Occipital lobe (tissue), 2 donors: Measurements from ENCODE around the gene AMZ1. TPM values are rescaled to one million over a fixed set of nuclear protein-coding genes. Genes with fewer than 3 reads are reported as not detected.
"Not testable (repeated sequence)": the region's sequence is repeated elsewhere in the genome, so short reads cannot be mapped to it uniquely, and the experiment has no call there.

Source experiments
- DNase-seq: peaks from one replicate; lab custom pipeline; 2025; lab: John Stamatoyannopoulos, UW
- total RNA-seq: library from RNA; depleted of rRNA; stranded (reverse); fragments of >200 nt; gene quantifications from one replicate; pipeline ENCODE4 v1.2.3, GENCODE V29; 2014

AMZ1 gene
- total RNA-seq, 1 donor from 2014 or later, result 2.2 TPM

DNA sequence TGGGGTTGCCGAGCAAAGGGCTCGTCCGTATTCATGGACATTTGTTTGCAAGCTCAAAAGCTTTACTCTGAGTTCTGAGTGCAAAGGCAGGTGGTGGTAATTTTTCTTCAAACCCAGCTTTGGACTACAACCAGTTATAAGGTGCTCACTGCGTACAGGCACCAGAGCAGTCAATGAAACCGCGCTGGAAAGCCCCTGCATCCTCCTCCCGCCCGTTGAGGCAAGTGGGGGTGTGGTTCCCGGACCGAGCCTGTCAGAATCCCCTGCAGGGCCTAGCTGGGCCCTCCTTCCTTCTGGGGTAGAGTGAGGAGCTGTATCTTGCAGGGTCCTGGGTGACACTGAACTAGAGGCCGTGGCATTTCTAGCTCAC is 22.3 kb downstream of the AMZ1 start:
- DNase-seq, result no peak

DNA sequence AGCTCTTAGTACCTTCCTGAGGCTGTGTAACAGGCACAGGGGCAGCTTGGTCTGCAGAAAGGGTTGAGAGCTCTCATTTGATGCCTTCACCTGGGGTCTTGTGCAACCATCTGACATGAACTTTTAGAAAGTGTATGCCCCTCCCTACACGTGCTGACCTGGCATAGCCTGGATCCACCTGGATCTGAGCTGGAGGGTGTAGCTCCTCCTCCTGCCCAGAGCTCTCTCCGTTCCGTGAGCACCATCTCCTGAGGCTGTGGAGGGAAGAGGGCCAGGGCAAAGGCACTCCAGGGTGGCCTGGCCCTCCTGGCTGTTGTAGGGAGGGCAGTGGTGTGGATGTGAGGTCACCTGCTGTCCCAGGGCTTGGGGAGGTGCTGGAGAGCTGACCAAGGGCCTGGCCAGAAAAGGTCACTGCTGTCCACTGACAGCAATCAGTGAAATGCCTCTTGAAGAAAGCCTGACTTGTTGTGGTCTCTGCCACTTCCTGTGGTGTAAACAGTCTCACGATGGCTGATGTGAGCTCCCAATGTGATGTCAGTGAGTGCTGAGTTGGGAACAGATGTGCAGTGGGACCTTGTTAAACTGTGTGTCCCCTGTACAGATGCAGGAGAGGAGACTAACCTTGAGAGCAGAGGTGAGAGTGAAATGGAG is 23.0 kb downstream of the AMZ1 start:
- DNase-seq, result no peak

DNA sequence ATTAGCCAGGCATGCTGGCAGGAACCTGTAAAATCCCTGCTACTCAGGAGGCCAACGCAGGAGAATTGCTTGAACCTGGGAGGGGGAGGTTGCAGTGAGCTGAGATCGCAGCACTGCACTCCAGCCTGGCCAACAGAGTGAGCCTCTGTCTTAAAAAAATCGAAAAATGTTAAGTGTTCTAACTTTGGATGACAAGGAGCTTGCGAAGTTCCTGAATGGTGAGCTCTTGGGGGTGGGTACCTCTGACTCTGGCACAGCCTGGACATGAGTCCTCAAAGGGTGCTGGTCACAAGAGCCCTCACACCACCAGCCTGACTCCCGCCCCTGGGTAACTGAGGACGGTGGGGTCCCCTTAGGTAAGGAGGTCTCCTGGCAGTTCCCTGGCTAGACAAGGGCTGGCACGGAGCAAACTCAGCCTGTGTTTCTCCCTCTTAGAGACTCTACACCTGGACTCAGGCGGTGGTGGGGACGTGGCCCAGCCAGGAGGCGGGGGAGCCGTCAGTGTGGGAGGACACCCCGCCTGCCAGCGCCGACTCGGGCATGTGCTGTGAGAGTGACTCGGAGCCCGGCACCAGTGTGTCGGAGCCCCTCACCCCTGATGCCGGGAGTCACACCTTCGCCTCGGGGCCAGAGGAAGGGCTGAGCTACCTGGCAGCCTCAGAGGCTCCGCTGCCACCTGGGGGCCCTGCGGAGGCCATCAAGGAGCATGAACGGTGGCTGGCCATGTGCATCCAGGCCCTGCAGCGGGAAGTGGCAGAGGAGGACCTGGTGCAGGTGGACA is 24.1 kb downstream of the AMZ1 start:
- DNase-seq, result no peak

DNA sequence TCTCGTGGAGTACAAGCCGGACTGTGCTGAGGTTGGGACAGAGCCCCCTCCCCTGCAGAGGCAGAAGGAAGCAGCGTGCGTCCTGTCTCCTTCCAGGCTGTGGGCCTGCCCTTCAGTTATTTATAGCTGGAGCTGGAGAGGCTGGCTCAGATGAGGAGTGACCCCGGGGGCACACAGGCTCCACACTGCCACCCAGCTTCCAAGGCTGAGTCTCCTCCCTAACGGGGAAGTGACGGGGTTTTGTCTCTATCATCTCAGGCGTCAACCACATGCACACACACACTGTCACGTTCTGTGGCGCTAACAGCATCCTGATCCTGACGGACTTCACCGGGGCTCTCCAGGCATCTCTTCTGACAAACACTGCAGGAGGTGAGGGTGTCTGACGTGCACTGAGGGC is 25.4 kb downstream of the AMZ1 start:
- no peak for DNase-seq

DNA sequence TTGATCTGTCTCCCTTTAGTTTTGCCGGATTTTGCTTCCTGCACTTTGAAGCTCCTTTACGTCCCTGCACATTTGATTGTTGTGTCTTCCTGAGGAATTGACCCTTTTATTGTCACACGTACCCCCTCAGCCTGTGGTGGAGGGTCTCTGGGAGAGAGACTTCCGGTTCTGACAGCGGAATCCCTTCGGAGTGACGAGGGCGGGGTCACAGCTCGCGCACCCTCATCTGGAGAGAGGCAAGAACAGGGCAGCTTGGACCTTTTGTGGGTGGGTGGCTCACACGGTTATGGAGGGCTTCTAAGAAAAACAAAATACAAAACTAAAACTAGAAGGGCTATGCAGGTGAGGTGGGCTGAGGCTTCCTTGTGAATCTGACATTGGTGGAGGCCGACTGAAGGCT is 26.0 kb downstream of the AMZ1 start:
- DNase-seq, result no peak

DNA sequence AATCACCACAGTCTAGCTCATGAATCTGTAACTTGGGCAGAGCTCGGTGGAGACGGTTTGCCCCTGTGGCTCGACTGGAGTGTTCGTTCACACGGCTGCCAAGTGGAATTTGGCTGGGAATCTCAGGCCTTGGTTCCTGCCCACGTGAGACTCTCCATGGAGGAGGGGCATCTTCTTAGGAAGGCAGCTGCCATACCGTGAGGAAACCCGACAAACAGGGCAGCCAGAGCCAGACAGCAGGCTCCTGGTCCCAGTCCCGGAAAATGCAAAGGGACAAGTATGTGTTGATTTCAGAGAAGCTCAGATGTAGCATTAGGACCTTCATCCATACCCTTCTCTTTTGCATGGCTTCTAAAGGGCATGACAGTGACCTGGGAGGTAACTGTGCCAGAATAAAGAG is 26.6 kb downstream of the AMZ1 start:
- DNase-seq, result no peak

DNA sequence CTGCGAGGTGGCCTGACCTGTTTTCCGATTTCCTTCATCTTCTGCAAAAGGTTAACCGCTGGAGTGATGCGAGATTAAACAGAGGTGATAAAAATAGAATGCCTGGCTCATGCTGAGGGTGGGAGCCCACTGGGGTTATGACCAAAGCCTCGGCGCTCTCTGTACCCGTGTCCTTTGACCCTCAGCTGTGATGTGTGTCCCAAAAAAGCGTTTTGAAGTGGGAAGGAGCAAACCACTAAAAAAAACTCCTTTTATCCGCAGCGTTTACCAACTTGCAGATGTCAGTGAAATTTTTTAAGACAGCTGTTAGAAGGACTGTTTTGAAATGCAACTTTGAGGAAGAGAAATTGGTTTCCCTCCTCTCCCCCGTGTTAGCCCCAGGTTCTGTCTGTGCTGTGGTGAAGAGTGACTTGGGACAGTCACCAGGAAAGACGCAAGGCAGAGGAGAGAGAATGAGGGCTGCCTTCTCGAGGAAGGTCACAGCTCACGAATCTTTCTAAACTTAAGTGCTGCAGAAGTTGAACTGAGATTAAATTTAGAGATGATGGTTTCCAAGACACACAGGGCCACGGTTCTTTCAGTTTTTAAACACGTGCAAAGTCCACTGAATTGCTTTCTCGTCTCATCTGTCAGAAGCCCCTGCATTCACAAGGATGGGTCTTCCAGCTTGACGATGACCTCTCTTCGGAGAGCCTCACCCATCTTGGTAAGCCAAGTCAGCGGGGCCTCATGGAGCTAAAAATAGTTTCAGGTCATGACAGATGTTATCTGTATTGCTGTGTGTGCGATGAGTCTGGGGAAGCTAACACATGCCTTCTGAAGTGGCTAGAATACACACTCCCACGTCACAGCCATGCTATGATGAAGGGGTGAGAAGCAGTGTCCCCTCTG is 27.6 kb downstream of the AMZ1 start:
- DNase-seq, result no peak

DNA sequence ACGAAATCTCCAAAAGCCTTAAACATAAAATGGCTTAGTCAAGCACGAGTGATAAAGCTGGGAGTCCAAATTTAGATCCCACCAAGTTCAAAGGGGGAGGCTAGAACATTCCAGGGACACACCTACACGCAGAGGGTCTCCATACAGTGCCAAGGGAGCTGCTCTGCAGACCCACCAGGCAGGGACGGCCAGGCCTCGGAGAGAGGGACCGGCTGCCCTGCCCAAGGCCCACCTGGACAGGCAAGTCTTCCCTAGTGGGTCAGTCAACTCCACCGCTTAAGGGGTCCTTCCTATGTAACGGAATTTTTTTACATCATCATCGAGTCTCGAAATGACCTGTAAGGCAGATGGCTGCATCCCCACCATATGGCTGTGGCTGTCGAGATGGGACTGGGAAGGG is 28.5 kb downstream of the AMZ1 start:
- no peak for DNase-seq

DNA sequence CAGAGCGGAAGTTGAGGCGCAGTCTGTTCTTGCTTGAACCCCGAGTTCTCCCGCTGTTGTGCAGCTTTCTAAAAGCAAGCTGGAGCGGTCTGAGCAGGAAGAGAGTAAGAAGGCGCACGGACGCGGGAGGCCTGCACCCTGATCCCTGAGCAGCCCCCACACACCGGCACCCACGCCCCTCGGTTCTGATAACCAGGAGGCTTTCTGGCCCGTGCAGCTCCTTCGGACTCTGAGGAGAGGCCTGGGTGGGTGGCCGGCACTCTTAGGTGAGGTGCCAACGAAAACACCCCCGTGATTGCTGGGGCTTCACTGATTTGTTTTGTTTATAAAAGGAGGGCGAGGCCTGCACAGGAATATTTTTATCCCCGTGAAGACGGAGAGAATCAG is 28.9 kb downstream of the AMZ1 start:
- DNase-seq, result no peak

DNA sequence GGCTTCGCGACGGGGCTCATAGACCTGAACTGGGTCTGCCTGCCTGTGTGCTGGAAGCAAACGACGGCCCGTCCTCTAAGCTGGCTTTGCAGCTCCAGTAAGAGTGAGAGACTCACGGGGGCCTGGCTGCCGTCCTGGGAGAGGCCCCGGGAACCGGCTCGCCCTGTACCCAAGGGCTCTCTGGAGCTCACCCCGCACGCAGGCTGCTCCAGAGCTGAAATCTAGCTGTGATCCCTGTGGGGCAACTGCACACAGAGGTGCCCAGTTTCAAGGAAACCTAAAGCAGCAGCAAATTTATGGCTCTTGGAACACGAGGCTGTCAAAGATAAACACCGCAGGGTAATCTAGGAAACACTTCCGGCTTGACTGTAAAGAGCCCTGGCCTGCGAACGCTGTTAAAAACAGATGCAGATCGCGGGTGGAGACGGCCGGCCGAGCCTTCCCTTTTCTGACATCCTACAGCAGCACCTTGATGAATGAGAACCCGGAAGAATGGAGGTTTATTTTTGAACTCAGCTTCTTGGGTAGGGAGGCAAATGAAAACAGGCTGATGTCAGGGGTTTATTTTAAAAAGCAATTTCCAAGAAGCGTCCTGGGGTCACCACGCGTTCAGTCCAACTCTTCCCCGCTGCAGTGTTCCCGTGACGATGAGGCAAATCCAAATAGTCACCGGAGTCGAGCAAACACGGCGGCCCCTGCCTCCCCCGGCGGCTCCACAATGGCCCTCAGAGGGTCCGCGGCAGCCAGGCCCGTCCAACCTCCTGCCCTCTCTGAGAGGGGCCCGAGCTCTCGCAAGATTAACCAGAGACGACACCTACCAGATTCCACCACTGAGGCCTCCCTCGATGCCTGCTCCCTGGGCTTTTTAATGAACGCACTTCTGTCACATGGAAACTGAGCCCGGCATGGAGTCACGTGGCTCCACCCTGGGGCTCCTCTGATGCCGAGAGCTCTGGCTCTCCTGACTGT is 29.6 kb downstream of the AMZ1 start:
- DNase-seq, result no peak

DNA sequence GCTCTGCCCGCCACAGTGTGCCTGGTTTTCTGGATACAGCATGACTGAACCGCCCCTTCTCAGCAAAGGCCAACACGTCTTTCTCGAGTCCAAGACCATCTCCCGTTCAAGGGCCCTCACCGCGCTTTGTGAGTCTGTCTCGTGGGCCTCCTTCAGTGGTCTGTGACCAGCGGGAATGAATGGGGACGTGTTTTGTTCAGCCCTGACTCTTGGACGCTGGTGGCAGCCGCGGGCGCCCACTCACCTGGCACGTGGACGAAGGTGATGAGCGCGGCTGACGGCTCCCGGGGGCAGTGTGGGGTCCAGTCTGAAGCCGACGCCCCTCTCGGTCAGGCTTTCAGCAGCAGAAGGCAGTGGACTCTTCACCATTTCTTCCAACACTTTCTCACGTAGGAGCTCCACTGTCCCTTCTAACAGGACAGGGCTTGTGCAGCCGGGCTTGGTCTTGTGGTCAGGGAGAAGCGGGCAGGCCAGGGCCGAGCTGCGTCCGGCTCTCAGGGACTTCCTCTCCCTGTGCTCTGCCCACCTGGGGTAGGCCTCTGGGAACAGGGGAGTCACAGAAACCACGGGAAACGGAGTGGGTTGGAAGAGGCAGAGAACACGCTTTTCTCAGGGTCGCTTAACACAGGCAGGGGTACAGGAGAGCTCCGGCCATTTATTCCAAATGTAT is 30.4 kb downstream of the AMZ1 start:
- no peak for DNase-seq

DNA sequence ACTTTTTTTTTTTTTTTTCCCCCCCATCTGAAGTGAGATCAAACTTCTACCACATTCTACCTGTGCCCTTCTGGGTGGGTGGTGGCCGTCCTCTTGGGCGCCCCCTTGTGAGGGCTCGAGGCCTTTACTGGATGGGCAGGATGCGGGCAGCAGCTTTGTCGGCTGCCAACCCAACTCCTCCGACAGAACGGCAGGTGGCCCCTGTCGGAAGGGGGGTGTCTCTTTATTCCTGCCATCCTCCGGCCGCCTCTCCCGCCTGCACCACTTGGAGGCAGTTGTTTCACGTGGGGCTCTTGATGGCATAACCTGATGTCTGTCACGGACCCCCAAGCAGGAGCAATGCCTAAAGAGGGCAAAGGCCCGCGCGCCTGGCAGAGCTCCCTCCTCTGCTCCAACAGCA is 31.0 kb downstream of the AMZ1 start:
- no peak for DNase-seq

DNA sequence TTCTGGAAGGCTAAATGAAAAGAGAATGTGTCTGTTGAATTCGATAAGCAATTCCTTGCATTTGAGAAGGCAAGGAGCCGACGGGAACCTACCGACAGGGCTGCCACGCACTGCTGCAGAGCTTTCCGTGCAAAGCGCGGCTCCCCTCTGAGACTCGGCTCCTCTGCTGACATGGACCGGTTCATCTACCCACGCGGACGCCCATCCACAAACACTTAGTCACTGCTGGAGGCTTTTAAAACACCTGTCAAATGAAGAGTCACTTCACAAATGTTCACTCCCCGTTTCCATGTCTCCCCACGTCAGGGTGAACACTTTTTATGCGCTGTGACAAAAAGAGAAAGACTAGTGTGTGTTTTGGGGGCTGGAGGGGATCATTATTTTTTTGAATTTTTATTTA is 32.0 kb downstream of the AMZ1 start:
- DNase-seq, result peak; percentile 31

DNA sequence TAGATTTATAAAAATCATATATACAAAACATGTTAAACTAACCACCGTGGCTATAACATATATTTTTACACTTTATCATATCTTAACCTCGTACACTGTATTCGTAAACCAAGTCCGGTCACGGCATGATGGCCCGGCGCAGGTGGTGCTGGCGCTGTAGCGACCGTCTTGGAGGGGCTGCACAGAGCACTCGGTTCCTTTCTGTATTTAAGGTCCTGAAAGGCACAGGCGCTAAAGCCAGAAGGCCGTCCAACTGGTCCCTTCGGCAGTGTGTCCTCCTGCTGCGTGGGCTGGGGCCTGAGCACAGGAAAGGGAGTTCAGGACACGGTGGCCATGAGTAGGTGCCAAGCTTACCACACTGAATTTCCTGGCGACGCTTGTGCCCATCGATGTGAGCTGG is 33.8 kb downstream of the AMZ1 start:
- no peak for DNase-seq

DNA sequence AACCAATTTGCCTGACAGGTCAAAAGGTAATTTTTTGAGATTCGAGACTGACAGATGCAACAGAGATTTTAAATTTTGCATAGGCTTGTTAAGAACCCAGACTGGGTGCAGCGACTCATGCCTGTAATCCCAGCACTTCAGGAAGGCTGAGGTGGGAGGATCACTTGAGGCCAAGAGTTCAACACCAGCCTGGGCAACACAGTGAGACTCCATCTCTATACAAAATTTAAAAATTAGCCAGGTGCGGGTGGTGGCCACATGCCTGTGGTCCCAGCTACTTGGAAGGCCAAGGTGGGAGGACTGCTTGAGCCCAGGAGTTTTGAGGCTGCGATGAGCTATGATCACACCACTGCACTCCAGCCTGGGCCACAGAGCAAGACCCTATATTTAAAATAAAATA is 34.6 kb downstream of the AMZ1 start:
- DNase-seq, result no peak

DNA sequence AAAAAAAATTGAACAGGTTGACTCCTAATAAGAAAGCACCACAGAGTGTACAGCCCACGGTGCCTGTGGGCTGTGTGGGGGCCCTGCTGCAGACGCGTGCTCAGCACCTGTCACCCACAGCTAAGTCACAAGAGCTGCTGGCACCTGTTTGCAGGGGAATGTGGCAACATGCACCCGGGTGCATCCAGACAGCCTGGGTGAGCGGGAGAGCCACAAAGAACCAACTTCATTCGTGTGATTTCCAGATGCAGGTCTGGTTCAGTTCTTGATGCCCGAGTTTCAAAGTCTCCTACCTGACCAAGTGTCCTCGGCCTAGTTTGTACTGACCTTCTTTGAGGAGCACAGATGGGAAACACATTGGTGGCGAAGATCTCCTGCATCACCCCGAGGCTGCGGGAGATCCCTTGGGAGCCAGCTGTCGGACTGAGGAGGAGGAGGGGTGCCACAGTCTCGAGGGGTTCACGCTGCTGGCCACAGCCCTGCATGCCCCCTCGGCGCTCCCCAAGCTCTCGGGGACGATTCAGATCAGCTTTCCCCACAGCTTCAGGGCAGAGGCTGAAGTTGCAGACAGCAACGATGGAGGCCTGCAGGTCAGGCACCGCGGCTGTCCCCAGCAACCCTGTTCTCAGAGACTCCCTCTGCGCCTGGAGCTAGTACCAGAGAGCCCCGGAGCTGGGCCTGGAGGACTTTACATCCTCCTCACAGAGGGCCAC is 35.3 kb downstream of the AMZ1 start:
- DNase-seq, result no peak

DNA sequence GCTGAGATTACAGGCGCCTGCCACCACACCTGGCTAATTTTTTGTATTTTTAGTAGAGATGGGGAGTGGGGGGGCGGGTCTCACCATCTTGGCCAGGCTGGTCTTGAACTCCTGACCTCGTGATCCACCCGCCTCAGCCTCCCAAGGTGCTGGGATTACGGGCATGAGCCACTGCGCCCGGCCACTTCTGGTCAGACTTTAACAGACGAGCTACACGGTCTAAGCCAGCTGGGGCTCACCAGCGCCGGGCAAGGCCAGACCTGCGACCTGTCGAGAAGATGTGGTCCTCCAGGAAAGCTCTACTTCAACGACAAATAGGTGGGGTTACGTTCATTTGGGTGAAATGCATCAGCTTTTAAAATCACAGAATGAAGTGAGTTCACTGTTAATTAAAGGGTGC is 36.0 kb downstream of the AMZ1 start:
- not testable (repeated sequence) for DNase-seq

DNA sequence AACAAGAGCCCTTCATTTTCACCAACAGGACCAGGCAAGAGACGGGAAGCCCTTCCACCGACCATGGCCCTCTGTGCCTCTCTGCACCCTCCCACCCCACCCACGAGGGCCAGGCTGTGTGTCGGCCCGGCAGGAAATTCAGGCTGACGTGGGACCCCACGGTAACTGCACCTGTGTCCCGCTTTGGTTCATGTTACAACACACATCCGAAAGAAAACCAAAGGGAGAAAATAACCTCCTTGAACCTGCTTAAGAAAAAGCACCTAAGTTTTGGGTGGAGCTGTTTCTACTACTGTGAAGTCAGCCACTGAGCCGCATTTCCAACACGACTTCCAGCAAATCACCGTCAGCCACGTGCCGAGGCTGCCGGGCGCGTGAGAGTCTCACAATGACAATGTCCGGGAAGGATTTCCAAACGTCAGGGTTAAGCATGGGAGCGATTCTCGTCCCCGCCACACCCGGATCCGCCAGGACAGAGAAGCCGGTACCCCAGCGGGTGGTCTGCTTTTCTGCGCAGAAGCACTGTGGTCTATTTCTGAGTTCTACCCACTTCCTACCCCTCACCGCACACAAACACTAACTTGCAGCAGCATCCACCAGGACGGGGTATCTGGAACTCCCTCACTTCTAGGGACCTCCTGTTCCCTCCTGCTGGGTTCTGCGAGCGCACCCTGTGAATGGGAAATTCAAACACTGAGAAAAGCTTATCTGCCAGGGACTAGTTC is 36.6 kb downstream of the AMZ1 start:
- no peak for DNase-seq
